GM19397 (cell line): ENCODE data around the gene FBXW8.

Source experiments
- ATAC-seq: cut with Tn5 transposase; IDR thresholded peaks from one replicate; pipeline ENCODE4 v1.9.1; 2021; ENCODE audit warnings: mild to moderate bottlenecking, moderate library complexity; ENCODE audit not compliant: unreplicated experiment

The FBXW8 gene

DNA sequence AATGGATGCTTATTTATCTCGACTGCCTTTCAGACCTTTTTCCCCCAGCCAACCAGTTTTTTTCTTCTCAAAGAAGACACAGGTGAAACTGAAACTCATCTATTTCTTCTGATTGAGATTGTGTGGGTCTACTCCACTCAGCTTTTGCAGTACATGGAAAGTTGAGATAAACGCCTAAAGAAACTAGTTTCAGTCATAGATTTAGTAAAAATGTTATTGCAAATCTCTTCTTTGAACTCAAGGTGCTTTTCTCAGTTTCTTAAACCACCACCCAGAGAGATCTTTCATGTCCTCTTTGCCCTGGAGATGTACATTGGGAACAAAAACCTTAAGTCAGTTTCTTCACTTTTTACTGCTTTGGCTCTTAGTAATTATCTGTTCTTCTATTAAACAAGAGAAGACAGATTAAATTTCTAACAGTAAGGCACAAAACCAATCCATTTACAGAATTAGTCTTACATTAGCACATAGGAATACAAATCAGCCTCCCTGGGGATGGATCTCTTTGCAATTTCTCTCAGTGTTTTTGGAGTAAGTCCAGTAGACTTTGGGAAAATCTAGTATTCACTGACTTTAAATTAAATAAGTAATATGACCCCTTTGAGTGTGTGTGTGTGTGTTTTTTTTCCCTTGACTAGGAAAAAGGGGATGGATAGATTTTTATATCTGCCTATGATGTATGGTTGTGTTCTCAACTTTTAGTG lies 11.6 kb downstream of the FBXW8 start:
- peak; percentile 31 for ATAC-seq

DNA sequence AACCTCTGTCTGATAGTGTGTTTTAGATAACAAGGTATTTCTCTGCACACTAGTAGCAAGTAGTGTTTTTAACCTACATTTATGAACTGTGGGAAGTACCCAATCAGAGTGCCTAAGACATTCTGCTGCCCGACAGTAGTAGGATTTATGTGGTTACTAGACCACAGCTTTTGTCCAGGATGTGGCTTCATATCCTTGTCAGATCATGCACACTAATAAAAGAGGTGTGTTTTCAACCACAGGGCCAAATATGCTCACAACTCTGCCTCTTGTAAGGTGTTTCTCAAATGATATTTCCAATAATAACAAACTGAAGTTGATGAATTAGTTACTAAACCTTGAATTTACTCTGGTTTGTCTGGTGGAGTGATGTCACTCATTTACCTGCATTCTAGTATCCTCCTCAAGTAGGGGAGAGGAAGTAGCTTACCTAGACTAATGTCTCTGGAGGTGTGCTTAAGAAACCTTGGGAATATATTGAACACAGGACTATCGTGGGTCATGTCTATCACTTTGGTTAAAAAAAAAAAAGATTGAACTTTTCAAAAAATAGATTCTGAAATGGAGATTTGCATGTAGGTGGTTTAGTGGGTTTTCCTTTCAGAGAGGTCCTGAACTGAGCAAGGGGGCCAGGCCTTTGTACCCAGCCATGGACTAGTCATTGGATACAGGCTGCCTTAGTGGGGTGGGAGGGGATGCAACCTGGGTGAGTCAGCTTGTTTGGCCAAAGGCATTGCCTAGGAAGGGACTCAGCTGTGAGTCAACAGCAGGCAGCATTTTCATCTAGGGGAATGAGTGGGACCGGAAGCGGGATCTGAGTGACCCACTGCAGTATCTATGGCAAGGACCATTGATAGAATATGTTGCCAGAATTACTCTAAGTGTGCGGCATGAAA lies 14.1 kb downstream of the FBXW8 start:
- peak; percentile 73 for ATAC-seq

DNA sequence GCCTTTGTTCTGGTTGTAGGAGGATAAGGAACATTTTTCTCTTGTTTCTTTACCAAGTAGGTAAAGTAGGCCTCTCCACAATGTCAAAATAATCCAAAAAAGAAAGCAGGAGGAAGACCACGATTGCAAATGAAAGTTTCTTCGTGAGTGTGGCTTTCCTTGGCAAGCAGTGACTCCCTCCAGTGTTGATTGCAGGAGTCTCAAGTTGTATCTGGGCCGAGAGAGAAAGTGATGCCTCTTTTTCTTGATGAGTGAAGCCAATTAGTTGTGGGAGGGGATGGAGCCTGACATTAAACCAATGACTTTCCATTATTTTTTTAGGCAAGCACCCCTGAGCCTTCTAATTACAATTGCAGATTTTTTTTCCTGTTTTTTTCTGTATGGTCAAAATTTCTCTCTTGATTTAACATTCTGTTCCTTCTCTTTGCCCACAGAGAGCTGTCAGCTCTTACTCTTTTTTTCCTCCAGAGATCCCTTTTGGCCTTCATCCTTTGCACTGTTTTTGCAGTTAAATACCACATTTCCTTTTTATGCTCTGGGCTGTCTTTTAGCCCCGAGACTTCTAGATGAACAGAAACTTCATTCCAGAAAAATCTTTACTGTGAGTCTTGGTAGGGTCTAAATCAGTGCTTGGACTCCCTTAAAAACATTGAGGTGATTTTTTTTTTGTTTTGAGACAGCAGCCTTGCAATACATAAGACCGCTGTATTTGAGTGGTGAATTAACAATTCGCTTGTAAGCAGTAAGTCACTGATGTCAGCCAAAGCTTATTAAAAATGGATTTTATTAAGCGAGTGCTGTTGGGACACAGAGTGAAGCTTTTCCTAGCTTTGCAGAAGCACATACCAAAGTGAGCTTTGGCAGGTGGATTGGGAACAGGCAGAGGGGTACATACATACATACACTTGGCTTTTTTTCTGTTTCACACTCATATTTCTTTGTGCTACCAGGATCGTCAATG lies 15.8 kb downstream of the FBXW8 start:
- ATAC-seq: no peak

DNA sequence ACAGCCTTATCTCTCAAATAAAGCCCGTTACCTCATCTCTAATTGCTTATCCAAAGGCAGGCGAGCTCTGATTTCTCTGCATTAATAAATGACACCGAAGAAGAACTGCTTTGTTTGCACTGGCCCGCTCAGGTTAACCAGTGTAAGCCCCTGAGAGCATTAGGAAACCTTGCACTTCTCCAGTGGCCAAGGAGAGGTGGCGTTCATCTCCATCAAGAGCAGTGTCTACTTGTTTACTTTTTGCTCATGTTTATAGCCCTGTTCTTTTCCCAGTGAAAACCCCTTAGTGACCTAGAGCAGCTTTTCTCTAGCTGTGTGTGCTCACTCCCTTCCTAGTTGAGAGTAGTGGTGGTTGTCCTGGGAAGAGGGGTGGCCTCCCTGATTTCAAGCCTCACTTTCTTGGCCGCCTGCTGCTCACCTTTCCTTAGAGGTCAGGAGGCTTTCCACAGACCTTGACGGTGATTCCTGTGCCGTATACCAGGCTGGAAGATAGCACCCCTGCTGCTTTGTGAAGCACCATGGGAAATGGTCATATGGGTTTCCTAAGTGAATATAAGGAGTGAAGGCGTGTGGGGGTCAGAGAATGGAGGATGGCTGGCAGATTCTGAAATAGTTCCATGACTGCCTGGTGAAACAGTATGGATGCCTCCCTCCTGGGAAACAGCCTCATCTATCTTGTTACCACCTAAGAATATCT lies 16.6 kb downstream of the FBXW8 start:
- ATAC-seq: no peak

DNA sequence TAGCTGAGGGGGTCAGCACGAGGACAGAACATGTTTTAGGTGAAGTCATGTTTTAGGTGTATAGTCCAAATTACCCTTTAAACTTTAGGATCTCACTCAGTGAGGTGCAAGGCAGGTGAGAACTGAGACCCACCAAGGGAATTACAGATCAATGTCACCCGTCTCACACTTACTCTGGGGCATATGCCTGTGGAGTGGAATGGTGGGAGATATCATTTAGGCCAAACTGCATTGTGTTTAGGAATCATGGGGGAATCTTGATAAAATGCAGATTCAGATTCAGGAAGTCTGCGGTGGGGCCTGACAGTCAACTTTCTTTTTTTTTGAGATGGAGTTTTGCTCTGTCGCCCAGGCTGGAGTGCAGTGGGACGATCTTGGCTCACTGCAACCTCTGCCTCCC lies 17.8 kb downstream of the FBXW8 start:
- no peak for ATAC-seq

DNA sequence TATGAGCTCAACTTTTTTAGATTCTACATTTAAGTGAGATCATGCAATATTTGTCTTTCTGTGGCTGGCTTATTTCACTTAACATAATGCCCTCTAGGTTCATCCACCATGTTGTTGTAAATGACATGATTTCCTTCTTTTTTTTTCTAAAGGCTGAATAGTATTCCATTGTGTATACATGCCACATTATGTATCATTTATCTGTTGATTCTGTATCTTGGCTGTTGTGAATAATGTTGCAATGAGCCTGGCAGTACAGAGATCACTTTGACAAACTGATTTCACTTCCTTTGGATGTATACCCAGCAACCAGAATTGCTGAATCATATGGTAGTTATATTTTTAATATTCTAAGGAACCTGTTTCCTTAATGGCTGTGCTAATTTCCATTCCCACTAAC lies 19.1 kb downstream of the FBXW8 start:
- no peak for ATAC-seq

DNA sequence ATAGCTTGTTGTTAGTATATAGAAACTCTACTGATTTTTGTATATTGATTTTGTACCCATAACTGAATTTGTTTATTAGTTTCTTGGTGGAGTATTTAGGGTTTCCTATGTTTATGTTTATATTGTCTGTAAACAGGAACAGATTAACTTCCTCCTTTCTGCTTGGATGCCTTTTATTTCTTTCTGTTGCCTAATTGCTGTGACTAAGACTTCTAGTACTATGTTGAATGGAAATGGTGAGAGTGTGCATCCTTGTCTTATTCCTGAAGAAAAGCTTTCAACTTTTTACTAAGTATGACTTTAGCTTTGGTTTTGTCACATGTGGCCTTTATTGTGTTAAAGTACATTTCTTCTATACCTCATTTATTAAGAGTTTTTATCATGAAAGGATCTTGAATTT lies 20.9 kb downstream of the FBXW8 start:
- ATAC-seq: no peak

DNA sequence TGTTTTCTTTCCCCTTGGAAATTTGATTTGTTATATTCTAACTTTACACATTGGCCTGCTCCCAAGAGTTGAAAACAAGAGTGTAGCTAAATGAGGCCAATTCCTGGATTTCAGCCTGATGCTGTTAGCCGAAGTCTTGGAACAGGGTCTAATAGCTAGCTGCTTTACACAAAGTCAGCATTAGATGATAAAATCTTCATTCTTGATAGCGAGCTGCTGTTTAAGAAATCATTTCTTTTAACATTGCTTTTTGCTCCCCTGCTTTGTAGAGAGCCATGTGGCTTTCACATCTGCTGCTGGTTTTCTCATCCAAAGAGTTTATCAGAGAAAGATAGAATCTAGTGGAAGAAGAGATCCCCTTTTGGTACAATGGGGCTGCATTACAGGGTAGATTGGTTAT lies 22.3 kb downstream of the FBXW8 start:
- no peak for ATAC-seq

DNA sequence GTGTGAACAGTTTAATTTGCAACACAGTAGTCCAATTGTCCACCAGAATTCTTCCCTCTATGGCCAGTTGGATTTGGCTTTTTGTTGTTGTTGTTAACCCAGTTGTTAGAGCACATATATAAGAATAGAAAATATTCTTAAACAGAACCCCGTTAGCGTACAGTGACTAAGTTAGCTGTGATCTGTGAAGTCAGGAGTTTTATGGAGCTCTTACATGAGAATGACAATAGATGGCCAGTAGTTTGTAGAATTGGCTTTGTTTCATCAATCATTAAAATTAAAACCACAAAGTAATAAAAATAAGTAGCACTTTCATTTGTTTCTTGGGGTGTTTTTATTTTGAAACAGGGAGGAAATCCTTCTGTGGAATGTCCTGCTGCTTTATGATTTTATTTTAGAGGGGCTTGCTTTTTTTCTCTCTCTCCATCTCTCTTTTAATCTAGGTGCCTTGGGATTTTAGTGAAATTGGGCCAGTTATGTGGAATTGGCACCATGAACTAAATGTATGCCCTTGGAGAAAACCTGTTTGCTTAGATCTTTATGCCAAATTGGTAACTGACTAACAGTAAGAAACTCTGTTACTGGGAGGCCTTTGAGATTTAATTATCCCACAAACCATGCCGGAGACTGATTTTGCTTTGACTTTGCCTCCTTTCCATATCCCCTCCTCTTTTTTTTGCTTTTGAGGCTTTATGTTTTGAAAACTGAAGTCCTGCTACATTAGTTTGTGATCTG lies 22.9 kb downstream of the FBXW8 start:
- no peak for ATAC-seq

DNA sequence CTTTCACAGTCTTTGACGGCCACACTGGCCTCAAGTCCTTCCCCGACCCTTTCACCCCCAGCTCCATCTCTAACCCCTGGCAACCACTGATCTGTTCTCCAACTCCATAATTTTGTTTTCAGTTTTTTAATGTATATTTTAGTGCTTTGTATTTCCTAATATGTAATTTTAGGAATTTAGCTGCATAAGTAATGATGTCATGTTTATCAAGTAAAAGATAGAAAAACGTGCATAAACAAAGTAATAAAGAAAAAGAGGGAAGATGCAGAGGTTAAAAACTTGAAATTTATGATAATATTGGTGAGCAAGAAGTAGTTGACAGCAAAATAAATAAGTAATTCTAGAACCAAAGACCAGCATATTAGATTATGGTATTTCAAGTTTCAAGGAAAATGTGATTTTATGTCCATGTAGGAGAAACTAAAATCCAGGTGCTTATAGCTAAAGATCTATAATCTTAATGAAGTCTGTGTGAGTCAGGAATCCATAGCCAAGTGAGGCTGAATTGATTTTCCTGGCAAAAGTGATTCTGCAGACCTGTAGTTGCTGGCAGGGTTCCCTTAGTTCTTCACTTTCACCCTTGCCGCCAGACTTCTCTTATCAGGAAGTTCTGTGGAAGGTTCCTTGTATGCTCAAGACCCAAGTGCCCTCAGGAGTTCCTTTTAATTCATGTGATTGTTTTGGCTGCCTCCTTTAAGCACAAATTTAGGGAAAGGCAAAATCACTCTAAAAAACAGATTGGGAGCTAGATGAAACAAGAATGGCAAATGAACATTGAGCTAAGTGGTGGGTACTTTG lies 24.4 kb downstream of the FBXW8 start:
- ATAC-seq: no peak

DNA sequence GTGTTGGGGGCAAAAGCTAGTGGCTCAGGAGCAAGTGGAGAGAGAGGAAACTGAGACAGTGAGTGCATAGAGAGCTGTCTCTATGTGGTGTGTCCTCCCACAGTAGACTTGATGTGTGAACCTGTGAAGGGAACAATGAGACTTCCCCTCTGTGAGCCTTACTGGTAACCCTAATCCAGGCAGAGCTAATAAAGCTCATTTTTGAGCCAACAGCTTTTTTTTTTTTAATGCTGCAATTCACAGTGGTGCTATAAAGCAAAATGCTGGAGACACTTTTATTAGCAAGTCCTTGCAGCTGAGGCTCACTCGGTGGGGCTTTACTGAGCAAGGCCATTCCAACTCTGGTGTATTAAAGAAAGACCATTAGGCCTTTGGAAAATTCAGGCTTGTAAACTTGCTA lies 26.9 kb downstream of the FBXW8 start:
- no peak for ATAC-seq

DNA sequence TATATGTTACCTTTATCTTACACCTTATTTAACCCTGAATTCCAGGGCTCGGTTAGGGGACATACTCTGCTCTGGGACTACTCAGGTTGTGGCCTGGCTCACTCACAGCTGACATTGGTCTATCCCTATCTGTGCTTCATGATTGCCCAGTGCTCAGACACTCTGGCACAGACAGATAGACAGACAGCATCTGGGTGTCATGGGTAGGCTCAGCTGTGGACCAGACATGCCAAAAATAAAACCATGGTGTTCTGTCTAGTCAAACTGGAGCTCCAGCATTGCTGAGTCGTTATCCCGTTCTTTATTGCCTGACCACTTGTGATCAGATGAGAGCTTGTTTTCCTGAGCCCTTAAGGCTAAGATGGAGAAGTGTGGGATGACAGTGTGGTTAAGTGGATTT lies 29.0 kb downstream of the FBXW8 start:
- no peak for ATAC-seq

DNA sequence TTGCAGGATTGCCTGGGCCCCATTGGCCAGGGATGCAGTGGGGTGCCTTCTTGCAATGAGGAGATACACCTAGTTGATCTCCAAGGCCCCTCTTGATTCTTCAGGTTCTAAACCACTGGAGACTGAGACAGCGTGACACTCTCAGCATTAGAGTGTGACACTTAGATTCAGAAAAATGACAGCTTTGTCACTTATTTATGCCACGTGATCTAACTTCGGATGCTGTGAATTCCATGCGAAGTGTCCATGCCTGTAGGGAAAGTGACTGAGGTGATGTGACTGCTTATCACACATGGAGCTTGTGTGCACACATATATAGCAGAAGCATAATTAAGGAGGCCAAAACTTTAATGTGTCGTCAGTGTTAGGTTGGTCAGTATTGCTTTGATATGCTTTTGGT lies 30.4 kb downstream of the FBXW8 start:
- no peak for ATAC-seq

DNA sequence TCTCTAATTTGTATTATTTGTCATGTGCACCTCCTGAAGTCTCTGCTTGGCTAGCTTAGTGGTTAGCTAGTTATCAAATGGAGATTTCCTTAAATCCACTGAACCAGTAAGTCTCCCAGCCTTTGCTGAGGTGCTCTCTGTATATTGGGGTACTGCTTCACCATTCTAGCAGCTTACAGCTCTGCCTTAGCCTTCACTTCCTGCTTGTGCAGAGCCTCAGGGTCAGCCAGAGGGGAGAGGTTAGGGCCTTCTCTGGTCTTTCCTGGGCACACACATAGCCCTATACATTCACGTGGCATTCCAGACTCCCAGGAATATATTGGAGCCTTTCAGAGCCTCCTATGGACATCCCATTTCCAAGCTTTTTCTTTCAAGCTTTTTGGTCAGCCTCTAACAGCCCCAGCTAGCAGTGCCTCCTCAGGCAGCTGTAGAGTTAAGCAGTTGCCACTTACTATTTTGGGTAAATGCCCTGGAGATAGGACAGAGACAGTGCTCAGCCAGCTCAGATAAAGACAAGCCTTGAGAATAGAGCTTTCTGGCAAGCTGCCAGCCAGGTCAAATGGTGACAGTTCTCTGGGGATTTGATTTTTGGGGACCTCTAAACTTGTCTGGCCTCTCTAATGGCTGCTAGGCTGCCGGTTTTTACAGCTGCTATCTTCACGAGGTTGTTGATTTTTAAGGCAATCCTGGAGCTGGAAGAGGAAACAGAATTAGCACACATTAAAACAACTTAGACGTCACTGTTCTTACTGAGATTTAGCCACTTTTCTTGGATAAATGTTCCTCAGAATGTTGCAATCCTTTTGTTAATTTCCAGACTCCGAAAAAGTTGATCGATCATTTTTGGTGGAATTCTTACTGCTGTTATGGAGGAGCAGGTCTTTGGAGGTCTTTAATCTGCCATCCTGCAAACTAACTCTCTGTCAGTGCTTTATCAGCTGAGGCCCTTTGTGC lies 32.9 kb downstream of the FBXW8 start:
- ATAC-seq: no peak

DNA sequence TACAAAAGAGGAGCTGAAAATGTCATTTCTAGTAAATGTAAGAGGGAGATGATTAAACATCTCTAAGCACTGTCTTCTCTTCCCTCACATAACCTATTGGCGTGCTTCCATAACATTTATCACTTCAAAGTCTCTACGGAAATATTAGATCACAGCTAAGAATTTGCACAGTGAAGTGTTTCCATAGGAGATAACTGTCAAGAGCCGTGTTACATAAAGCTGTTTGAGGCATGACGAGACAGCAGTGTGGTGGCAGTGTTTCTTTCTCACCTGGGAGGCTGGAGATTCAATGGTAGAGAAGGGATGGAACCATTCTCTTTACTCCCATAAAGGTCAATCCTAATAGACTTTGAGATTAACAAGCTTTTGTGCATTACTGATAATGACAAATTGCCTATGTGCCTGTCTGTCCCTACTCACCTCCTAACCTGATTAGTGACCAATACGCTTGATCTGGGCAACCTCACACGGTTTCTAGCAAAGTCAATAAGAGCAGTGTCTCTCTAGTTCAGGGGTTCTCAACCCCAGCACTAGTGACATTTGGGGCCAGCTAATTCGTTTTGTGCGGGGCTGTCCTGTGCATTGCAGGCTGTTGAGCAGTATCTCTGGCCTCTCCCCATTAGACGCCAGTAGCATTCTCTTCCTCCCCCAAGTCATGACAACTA lies 35.3 kb downstream of the FBXW8 start:
- no peak for ATAC-seq

DNA sequence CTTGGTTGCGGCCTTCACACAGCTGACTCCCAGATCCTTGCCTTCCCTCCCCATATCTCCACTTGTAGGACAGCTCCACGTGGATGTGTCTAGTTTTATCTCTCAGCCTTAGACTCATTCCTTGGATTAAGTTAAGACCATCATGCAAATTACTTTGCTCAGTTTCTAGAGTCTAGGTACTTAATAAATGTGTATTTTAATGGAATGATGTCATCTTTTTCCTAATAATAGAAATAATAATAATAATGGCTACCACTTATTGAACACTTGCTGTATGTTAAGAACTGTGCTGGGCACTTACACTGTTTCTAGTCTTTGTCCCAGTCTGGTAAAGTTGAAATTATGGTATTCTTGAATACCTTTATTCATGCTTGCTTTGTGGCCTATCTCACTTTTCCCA lies 37.5 kb downstream of the FBXW8 start:
- ATAC-seq: no peak

DNA sequence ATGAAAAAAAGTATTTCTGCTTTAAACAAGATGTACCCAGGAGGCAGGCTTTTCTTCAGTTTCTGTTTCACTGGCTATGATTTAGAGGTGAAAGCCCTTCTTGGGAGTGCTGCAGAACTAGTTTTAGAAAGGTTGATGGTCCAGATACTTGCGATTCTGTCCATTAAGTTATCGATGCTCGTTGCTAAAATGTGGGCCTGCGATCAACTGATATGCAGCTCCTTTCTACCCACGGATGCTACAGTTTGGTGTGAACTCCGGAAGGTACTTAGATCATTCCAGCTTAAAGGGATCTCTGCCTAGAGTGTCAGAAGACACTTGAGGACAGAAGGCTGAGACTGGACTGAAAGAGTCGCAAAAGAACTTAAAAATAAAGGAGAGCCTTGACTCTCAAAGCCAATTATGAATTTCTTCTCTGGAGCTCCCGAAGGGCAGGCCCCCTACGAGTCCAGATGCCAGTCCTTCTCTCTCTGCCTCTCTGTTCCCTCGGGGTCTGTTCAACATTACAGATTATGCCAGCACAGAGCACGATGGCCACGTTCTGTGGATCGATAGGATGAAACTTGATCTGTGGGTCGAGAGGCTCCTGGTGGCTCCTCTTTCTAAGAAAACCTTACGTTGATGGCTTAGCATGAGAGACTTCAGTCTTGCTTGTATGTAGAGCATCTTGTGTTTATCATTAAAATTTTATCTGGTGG lies 40.0 kb downstream of the FBXW8 start:
- ATAC-seq: no peak
